Middle frontal gyrus (tissue), 1 donor: ENCODE data around the gene ARHGEF28.

Experiments used
- DNase-seq: peaks from one replicate; pipeline ENCODE4 v3.0.0-alpha.2; 2015; ENCODE audit warnings: low spot score; ENCODE audit errors: extremely low spot score

Gene ARHGEF28

GRCh38 chr5:73814233-73814846 is 188.3 kb downstream of the ARHGEF28 start:
- no peak for DNase-seq

GRCh38 chr5:73815631-73816030 is 189.6 kb downstream of the ARHGEF28 start:
- no peak for DNase-seq

DNA sequence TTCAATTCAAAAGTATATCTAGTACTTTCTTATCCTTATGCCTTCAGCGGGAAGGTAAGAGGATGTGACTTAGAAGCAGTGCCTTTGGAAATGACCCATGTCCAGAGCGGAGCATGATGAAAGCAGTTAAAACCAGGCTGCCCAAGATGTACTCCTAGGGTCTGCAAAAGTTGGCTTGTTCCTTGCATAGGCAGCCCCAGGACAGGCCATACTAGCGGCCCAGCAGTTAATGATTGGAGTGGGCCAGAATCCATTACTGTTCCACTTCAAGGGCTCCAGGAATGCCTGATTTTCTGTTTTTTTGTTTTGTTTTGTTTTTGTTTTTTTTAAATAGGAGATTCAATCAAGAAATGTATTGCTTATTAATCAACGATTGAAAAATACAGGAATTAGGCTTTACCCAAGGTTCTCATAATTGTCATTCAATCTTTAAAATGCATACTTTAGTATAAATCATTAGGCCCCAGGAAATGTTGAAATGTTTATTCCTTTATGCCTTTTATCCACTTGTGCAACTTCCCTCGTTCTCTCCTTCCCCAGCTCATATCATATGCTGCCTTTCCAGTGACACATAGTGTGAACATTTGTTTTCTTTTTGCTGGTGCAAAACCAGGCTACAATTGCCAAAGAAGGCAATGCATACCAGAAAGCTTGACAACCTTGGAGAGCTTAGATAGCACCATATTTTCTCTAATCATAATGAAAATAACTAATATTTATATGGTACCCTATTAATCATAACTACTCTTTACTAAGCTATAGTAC is 190.8 kb downstream of the ARHGEF28 start:
- no peak for DNase-seq

GRCh38 chr5:73818357-73818756 is 192.4 kb downstream of the ARHGEF28 start:
- DNase-seq, result no peak

- DNase-seq, result no peak
Observed at GRCh38 chr5:73820326-73820725, 194.3 kb downstream of the ARHGEF28 start.

DNA sequence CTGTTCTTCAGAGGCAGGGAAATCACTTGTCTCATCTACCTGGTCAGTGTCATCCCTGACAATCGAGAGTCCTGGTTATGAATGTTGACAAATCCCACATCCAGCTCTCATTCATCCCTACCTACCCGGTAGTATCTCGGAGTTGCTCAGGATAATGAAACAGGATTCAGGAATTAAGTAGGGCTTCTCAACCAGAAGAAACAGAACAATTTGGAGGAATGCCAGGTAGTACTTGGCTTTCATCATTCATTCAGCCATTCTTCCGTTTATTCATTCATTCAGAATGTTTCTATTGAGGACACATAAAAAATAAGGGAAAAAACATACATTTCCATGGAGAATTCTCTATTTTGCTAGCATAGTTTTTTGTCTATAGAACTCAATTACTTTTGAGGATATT is 195.0 kb downstream of the ARHGEF28 start:
- DNase-seq, result no peak

- no peak for DNase-seq
Observed at GRCh38 chr5:73822278-73822988, 196.4 kb downstream of the ARHGEF28 start.

DNA sequence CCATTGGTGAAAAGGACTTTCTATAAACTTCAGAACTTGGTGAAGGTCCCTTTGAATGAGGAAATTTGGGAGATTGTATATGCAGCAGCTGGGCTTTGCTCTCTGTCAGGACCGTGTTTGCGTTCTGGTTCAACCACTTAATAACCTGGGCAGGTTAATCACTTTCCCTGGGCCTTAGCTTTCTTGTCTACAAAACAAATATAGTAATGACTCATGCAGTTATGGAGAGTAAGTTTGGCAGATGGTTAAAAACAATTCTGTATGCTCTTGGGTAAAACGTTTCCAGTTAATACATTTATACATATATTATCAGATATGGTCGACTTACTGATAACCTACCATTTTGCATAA is 197.0 kb downstream of the ARHGEF28 start:
- no peak for DNase-seq

DNA sequence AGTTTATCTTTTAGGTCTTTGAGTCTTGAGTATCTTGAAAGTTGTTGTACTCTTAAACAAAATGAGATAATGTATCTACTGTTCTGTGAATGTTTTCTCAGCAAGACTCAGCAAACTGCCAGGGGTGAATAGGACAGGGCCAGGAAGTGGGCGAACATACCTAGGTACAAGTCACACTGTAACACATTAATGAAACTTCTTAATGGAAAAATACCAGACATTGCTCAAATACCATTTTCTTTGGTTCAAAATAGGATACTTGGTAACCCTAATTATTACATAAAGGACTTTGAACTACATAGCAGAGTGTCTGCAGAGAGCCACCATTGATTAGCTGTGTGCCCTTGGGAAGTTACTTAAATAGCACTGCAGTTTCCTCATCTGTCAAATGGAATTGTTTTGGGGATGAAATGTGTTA is 197.5 kb downstream of the ARHGEF28 start:
- no peak for DNase-seq

DNA sequence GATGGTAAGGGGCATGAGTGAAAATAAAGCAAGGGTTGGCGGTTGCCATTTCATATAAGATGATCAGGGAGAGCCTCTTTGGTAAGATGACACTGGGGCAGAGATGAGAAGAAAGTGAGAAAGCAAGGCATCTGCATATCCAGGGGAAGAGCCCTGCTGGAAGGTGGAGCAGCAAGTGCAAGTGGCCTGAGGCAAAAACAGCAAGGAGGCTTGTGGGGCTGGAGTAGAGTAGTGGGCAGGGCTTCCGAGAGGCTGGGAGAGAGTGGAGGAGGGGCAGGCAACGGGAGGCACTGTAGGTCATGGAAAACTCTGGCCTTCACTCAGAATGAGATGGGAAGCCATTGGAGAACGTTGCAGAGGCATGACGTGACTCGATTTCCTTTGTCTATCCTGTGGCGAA is 199.2 kb downstream of the ARHGEF28 start:
- no peak for DNase-seq

- DNase-seq, result no peak
Observed at GRCh38 chr5:73825736-73826135, 199.7 kb downstream of the ARHGEF28 start.

GRCh38 chr5:73826301-73827105 is 200.5 kb downstream of the ARHGEF28 start:
- no peak for DNase-seq

GRCh38 chr5:73827106-73827450 is 201.1 kb downstream of the ARHGEF28 start:
- DNase-seq, result no peak

GRCh38 chr5:73828465-73828864 is 202.5 kb downstream of the ARHGEF28 start:
- DNase-seq, result no peak

- DNase-seq, result no peak
Observed at GRCh38 chr5:73830646-73831045, 204.7 kb downstream of the ARHGEF28 start.

DNA sequence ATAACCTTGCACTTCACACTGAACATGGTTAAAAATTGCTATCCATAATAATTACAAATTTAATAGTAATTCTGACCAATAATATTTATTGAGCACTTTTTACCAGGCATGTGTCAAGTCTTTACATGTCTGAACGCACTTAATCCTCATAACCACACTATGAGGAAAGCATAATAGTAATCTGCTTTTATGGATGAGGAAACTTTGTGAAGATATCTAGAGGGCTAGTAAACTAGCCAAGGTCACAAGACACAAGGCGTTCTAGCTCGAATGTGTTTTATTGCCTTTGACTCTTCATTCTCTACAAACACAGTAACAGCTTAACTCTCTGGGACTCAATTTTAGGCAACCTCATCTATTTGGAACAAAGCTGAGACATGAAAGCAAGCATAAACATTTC is 205.1 kb downstream of the ARHGEF28 start:
- no peak for DNase-seq

GRCh38 chr5:73834693-73835092 is 208.7 kb downstream of the ARHGEF28 start:
- DNase-seq, result no peak

DNA sequence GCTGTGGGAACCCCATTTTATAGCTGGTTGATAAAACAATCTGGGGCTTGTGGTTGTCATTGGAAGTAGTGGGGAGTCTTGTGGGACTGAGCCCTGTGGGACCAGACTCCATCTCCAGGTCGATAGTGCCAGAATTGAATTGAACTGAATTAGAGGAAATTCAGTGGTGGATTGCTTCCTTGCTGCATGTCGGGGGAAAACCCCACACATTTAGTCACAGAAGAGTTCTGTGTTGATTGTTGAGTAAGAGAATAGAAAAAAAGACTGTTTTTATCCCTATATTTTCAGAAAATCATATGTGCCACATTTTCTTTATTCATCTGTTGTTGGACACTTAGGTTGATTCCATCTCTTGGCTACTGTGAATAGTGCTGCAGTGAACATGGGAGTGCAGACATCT is 209.7 kb downstream of the ARHGEF28 start:
- no peak for DNase-seq

- no peak for DNase-seq
Observed at GRCh38 chr5:73836607-73837006, 210.6 kb downstream of the ARHGEF28 start.

DNA sequence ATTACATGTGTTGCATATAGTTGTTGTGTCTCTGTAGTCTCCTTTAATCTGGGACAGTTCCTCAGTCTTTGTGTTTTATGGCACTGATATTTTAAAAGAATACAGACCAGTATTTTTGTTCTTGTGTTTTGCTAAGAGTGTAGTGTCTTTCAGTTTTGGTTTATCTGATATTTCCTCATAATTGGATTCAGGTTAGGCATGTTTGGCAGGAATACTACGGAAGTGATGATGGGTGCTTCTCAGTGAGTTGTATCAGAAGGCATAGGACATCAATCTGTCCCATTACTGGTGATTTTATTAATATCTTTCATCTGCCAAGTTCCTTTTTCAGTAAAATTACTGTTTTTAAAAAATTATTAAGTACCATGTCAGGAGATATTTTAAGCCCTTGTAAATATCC is 212.9 kb downstream of the ARHGEF28 start:
- DNase-seq, result no peak

DNA sequence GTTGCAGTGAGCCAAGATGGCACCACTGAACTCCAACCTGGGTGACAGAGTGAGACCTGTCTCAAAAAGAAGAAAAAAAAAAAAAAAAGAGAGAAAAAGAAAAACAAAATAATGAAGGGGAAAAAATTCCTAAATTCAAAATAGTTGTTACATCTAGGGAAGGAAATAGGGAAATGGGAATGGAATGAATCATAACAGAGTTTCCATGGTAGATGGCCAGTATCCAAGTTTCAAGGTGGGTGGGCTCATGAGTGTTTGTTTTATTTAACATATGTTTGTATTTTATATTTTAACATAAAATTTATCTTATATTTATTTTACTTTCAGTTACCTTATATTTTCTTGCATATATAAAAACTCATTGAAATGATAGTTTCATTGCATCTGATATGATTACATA is 215.6 kb downstream of the ARHGEF28 start:
- DNase-seq, result no peak

GRCh38 chr5:73844165-73844564 is 218.2 kb downstream of the ARHGEF28 start:
- DNase-seq, result no peak
